Heart left ventricle (tissue), 13 donors: ENCODE data around the gene UBQLN4.

Source experiments
- POLR2A ChIP-seq, 2 donors: fragments of 450-650 bp; IDR thresholded peaks; one replicate each; pipeline ENCODE4 v1.6.1; 2017; ENCODE audit warnings: antibody characterized with exemption in 2 of 2, mild to moderate bottlenecking in 2 of 2, moderate library complexity in 2 of 2
- TF ChIP-seq, protein P1 (sequence below), 12 donors: fragments of 200-600 bp; sonication (generic) in 4 of 12; IDR thresholded peaks; one replicate each; pipeline versions ENCODE4 v1.5.0 to v1.8.0; 2018 to 2022; ENCODE audit warnings: antibody characterized with exemption in 12 of 12, mild to moderate bottlenecking in 5 of 12
- donor health status: ischemic (EF 13 %, LVEDD 7.1; RV severe dilation, severe dysfunction).
- donor health status: DM: no; HTN: yes; CAD: no.
- donor health status: DM: no; HTN: no; CAD: no.
- donor health status: ischemic (EF 25% LVEDD 6.9; RV normal size, moderate dysfunction).
- donor health status: ischemic (EF 25% LVEDD 5.7; RV mildly dilated, moderate dysfunction).
- donor health status: ischemic (EF 35%, LVEDD 5.7; RV mildly dilated, moderate dysfunction).
- donor health status: nonischemic (EF 11% LVEDD 7.7; RV severe dilation, severe dysfunction).
- donor health status: DM: yes; HTN: yes; CAD: no.
- donor health status: PGD.
- donor health status: ischemic (EF 29% LVEDD 5.4; RV normal size, mild dysfunction).
- donor health status: nonischemic (EF 23%, LVEDD 6.1; RV moderate dilation, normal function).

GRCh38 chr1:156045076-156045475 is 8.5 kb downstream of the UBQLN4 start:
- TF ChIP-seq, protein P1, sequence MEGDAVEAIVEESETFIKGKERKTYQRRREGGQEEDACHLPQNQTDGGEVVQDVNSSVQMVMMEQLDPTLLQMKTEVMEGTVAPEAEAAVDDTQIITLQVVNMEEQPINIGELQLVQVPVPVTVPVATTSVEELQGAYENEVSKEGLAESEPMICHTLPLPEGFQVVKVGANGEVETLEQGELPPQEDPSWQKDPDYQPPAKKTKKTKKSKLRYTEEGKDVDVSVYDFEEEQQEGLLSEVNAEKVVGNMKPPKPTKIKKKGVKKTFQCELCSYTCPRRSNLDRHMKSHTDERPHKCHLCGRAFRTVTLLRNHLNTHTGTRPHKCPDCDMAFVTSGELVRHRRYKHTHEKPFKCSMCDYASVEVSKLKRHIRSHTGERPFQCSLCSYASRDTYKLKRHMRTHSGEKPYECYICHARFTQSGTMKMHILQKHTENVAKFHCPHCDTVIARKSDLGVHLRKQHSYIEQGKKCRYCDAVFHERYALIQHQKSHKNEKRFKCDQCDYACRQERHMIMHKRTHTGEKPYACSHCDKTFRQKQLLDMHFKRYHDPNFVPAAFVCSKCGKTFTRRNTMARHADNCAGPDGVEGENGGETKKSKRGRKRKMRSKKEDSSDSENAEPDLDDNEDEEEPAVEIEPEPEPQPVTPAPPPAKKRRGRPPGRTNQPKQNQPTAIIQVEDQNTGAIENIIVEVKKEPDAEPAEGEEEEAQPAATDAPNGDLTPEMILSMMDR (IDR thresholded peaks at IDR 0.05): no peak
- no peak for TF ChIP-seq POLR2A (IDR thresholded peaks at IDR 0.05)
